Esophagus muscularis mucosa (tissue), 4 donors: ENCODE results near the gene S1PR2. TPM values are rescaled to one million over a fixed set of nuclear protein-coding genes. Genes with fewer than 3 reads are reported as not detected.
A peak's percentile ranks its signal among the peaks of the same experiment; 100 is the strongest.

Source experiments
- DNase-seq: peaks from one replicate; pipeline ENCODE4 v3.0.0-alpha.2; 2017; ENCODE audit errors: extremely low spot score
- H3K27ac ChIP-seq, 4 donors: fragments of 200-600 bp; sonication (generic); replicated peaks in 1 of 4; 1 replicate in 3 of 4; 2 replicates in 1 of 4; pipeline ENCODE4 v1.5.1; 2016 to 2019; ENCODE audit warnings: mild to moderate bottlenecking in 1 of 4
- H3K27me3 ChIP-seq, 4 donors: fragments of 200-600 bp; sonication (generic); one replicate each; pipeline versions ENCODE4 v1.5.1 to v1.6.0; 2016 to 2019
- H3K36me3 ChIP-seq, 4 donors: fragments of 200-600 bp; sonication (generic); one replicate each; pipeline ENCODE4 v1.5.1; 2016 to 2019
- H3K4me1 ChIP-seq, 4 donors: fragments of 200-600 bp; sonication (generic); one replicate each; pipeline ENCODE4 v1.5.1; 2016 to 2019
- H3K4me3 ChIP-seq, 4 donors: fragments of 200-600 bp; sonication (generic); 1 replicate in 2 of 4; 2 replicates in 2 of 4; pipeline ENCODE4 v1.5.1; 2016 to 2019; ENCODE audit warnings: mild to moderate bottlenecking in 4 of 4, moderate library complexity in 1 of 4
- H3K9me3 ChIP-seq, 4 donors: fragments of 200-600 bp; sonication (generic); 1 replicate in 3 of 4; 2 replicates in 1 of 4; pipeline ENCODE4 v1.5.1; 2016 to 2019
- CTCF ChIP-seq, 3 experiments: fragments of 200-600 bp in 2 of 3; fragments of 450-650 bp in 1 of 3; sonication (generic) in 2 of 3; IDR thresholded peaks; one replicate each; pipeline ENCODE4 v1.5.1; 2017 to 2019; ENCODE audit warnings: antibody characterized with exemption in 3 of 3, mild to moderate bottlenecking in 2 of 3, moderate library complexity in 1 of 3
- EP300 ChIP-seq: sonication (generic); formaldehyde crosslinking; IDR thresholded peaks from one replicate; pipeline ENCODE4 v1.6.1; 2017; ENCODE audit warnings: antibody characterized with exemption
- POLR2A ChIP-seq: fragments of 450-650 bp; IDR thresholded peaks from one replicate; pipeline ENCODE4 v1.6.1; 2017; ENCODE audit warnings: antibody characterized with exemption, moderate library complexity, mild to moderate bottlenecking, low read depth
- POLR2AphosphoS5 ChIP-seq, 2 donors: sonication (generic); formaldehyde crosslinking; IDR thresholded peaks; one replicate each; pipeline ENCODE4 v1.6.1; 2017; ENCODE audit warnings: antibody characterized with exemption in 2 of 2
- WGBS: methylation state at CpG from one replicate; pipeline ENCODE4 v1.1.5; 2018; 5-methylcytosine and 5-hydroxymethylcytosine counted together
- intact Hi-C: fragments of 100-400 bp; cut with DNase I; formaldehyde crosslinking; loops from one replicate; pipeline ENCODE4 v1.15.1; 2023
- total RNA-seq, 4 donors: library from RNA; depleted of rRNA; stranded (reverse); fragments of >200 nt; gene quantifications; one replicate each; pipeline versions ENCODE4 v1.1.0 to v1.2.1, GENCODE V29; 2016

Gene S1PR2
- total RNA-seq: 10 to 100 TPM; 14.5 to 27.7 (median 20.4) TPM

- TF ChIP-seq POLR2A (peak; percentile 19), EP300 (no peak), POLR2AphosphoS5 (IDR thresholded peaks at IDR 0.05) (peak; percentile 8 to 73)
- no peaks in the 10 kb centered on the region for H3K9me3 ChIP-seq
- DNase-seq: no peak
- no peaks in the 10 kb centered on the region for H3K36me3 ChIP-seq
- peaks cover 25 to 60% (median 56%) of the 10 kb centered on the region in 4 donors for H3K4me1 ChIP-seq
- 0% methylated on average over 20 of the region's 73 CpGs for WGBS
- H3K27ac ChIP-seq: peak within 1 kb of the TSS; percentile 82 to 91 (median 90)
- peak within 1 kb of the TSS; percentile 75 to 99 (median 94) for H3K4me3 ChIP-seq
- no peaks in the 10 kb centered on the region for H3K27me3 ChIP-seq
- intact Hi-C loops: no loop called here
These were observed at the start of gene S1PR2 for GRCh38 chr19:10230861-10231611. Gene S1PR2 (minus strand): TSS chr19:10231331. CDS start chr19:10224905, 6,426 bp downstream.

- TF ChIP-seq POLR2AphosphoS5 (IDR thresholded peaks at IDR 0.05): no peak
- no peak for TF ChIP-seq POLR2A
- Histone ChIP-seq H3K4me1 (peaks cover 0 to 4% (median 0%) of the 10 kb centered on the region in 4 donors), H3K27ac (no peak overlapping the region), H3K4me3 (no peak overlapping the region), H3K9me3 (no peaks in the 10 kb centered on the region), H3K27me3 (peaks cover 0 to 17% (median 0%) of the 10 kb centered on the region in 4 donors), H3K36me3 (peaks cover 13 to 60% (median 30%) of the 10 kb centered on the region in 4 donors)
- no peak for DNase-seq
- intact Hi-C loops: no loop called here
- WGBS: 78% methylated on average over 5 of the region's 5 CpGs
These were observed 48.8 kb upstream of the S1PR2 start for GRCh38 chr19:10279737-10280442.

GRCh38 chr19:10278935-10279334 lies 47.8 kb upstream of the S1PR2 start:
- Histone ChIP-seq H3K36me3 (peaks cover 6 to 56% (median 24%) of the 10 kb centered on the region in 4 donors), H3K9me3 (no peaks in the 10 kb centered on the region), H3K4me1 (peaks cover 0 to 4% (median 0%) of the 10 kb centered on the region in 4 donors), H3K27me3 (peaks cover 0 to 8% (median 0%) of the 10 kb centered on the region in 4 donors), H3K4me3 (no peak overlapping the region), H3K27ac (no peak overlapping the region)
- no peak for TF ChIP-seq CTCF (IDR thresholded peaks at IDR 0.05)
- no peak for TF ChIP-seq EP300
- TF ChIP-seq POLR2AphosphoS5 (IDR thresholded peaks at IDR 0.05): no peak
- DNase-seq: no peak
- intact Hi-C loops: no loop called here
- 100% methylated on average over 1 of the region's 1 CpG for WGBS

GRCh38 chr19:10277795-10278589 lies 46.9 kb upstream of the S1PR2 start:
- intact Hi-C loops: no loop called here
- no peak for DNase-seq
- peaks cover 0 to 4% (median 2%) of the 10 kb centered on the region in 4 donors for H3K4me1 ChIP-seq
- no peaks in the 10 kb centered on the region for H3K9me3 ChIP-seq
- no peak overlapping the region for H3K27ac ChIP-seq
- 93% methylated on average over 9 of the region's 9 CpGs for WGBS
- no peak overlapping the region for H3K4me3 ChIP-seq
- peaks cover 5 to 47% (median 16%) of the 10 kb centered on the region in 4 donors for H3K36me3 ChIP-seq
- TF ChIP-seq EP300 (no peak), POLR2AphosphoS5 (IDR thresholded peaks at IDR 0.05) (no peak), POLR2A (no peak), CTCF (IDR thresholded peaks at IDR 0.05) (no peak)
- H3K27me3 ChIP-seq: no peaks in the 10 kb centered on the region

GRCh38 chr19:10274589-10274988 lies 43.5 kb upstream of the S1PR2 start:
- H3K4me3 ChIP-seq: no peak overlapping the region
- no peak overlapping the region for H3K27ac ChIP-seq
- peaks cover 13 to 31% (median 28%) of the 10 kb centered on the region in 4 donors for H3K4me1 ChIP-seq
- 88% methylated on average over 10 of the region's 10 CpGs for WGBS
- intact Hi-C loops: no loop called here
- H3K36me3 ChIP-seq: peaks cover 5 to 40% (median 11%) of the 10 kb centered on the region in 4 donors
- no peaks in the 10 kb centered on the region for H3K9me3 ChIP-seq
- DNase-seq: no peak
- TF ChIP-seq EP300 (no peak), CTCF (IDR thresholded peaks at IDR 0.05) (no peak), POLR2AphosphoS5 (IDR thresholded peaks at IDR 0.05) (no peak)
- H3K27me3 ChIP-seq: peaks cover 0 to 31% (median 14%) of the 10 kb centered on the region in 4 donors
